Gastrocnemius medialis (tissue), 4 donors: Measurements from ENCODE around the gene ABR. TPM values are rescaled to one million over a fixed set of nuclear protein-coding genes. Genes with fewer than 3 reads are reported as not detected.
"Not testable (repeated sequence)": the region's sequence is repeated elsewhere in the genome, so short reads cannot be mapped to it uniquely, and the experiment has no call there.

Source experiments
- ATAC-seq, 2 donors: fragments of 150-250 bp; one replicate each; pipeline ENCODE4 v1.9.1; 2016
- DNase-seq, 2 donors: peaks; one replicate each; pipeline ENCODE4 v3.0.0-alpha.2; 2019
- H3K27ac ChIP-seq, 4 donors: fragments of 200-600 bp; sonication (generic); 1 replicate in 1 of 4; 2 replicates in 3 of 4; pipeline ENCODE4 v1.5.1; 2016 to 2018; ENCODE audit warnings: mild to moderate bottlenecking in 2 of 4, moderate library complexity in 1 of 4
- H3K27me3 ChIP-seq, 3 donors: fragments of 200-600 bp; sonication (generic) in 2 of 3; 1 replicate in 1 of 3; 2 replicates in 2 of 3; pipeline versions ENCODE4 v1.5.1 to v1.6.0; 2016 to 2019; ENCODE audit warnings: mild to moderate bottlenecking in 1 of 3, moderate library complexity in 1 of 3
- H3K36me3 ChIP-seq, 2 donors: fragments of 200-600 bp; sonication (generic) in 1 of 2; one replicate each; pipeline ENCODE4 v1.5.1; 2017 to 2018
- H3K4me1 ChIP-seq, 2 donors: fragments of 200-600 bp; sonication (generic) in 1 of 2; one replicate each; pipeline ENCODE4 v1.5.1; 2016 to 2017; ENCODE audit warnings: mild to moderate bottlenecking in 2 of 2
- H3K4me3 ChIP-seq, 4 donors: fragments of 200-600 bp; sonication (generic) in 3 of 4; 1 replicate in 1 of 4; 2 replicates in 3 of 4; pipeline ENCODE4 v1.5.1; 2016 to 2019; ENCODE audit warnings: mild to moderate bottlenecking in 2 of 4
- H3K9me3 ChIP-seq, 3 donors: fragments of 200-600 bp; sonication (generic) in 2 of 3; 1 replicate in 1 of 3; 2 replicates in 2 of 3; pipeline ENCODE4 v1.5.1; 2016 to 2019
- POLR2A ChIP-seq, 2 donors: fragments of 450-650 bp; IDR thresholded peaks; one replicate each; pipeline ENCODE4 v1.6.1; 2017; ENCODE audit warnings: antibody characterized with exemption in 2 of 2, mild to moderate bottlenecking in 2 of 2, moderate library complexity in 2 of 2
- in situ Hi-C, 4 donors: fragments of 200-750 bp; cut with MboI; loops; one replicate each; pipeline versions ENCODE4 v1.15.0 to v1.8.0; 2017; ENCODE audit warnings: low sequenced_read_pairs in 4 of 4
- intact Hi-C: fragments of 100-400 bp; cut with DNase I; formaldehyde crosslinking; loops from one replicate; pipeline ENCODE4 v1.15.1; 2023; ENCODE audit warnings: low total_unique reads
- total RNA-seq, 4 donors: library from RNA; depleted of rRNA; stranded (reverse); fragments of >200 nt; gene quantifications; one replicate each; pipeline versions ENCODE4 v1.1.0 to v1.2.3, GENCODE V29; 2016
- TF ChIP-seq, protein P1 (sequence below), 5 experiments: fragments of 450-650 bp in 3 of 5; fragments of 200-600 bp in 2 of 5; sonication (generic) in 2 of 5; IDR thresholded peaks in 4 of 5; conservative IDR thresholded peaks in 1 of 5; 1 replicate in 4 of 5; 2 replicates in 1 of 5; pipeline ENCODE4 v1.5.1; 2016 to 2019; ENCODE audit warnings: antibody characterized with exemption in 5 of 5, mild to moderate bottlenecking in 3 of 5, moderate library complexity in 3 of 5

ABR gene
- total RNA-seq, 4 donors from 2014 or later = 9.7 to 15.4 (median 12.8) TPM

DNA sequence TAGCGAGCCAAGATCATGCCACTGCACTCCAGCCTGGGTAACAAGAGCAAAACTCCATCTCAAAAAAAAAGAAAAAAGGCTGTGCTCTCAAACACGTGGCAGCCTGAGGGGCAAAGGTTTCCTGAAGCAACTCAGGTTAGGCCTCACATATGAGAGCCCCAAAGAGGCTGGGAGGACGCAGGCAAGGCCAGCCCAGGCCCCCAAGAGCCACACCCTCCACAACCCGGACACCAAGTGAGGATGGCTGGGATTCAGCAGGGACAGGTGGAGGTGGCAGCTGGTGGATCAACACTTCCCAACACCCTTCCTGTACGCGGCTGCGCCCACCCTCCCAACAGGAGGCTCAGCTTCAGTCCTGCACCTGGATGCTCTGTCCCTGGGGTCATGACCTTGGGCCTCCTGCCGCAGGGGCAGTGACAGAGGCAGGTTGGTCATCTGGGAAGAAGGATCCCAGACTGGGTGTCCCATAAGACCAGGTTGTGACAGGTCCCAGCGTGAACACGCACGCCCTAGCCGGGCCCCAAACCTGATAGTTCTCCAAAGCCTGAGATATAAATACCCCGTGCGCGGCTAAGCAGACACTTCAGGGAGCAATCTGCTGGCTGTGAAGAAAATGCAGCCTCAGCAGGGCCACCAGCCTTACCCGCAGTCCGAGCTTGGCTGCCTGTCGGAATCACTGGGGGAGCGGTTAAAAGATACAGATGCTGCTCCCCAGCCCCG, 104.7 kb downstream of the ABR start:
- no peak for DNase-seq
- Histone ChIP-seq H3K36me3 (peaks cover 0 to 18% of the 10 kb centered on the region in 2 donors), H3K27me3 (no peaks in the 10 kb centered on the region), H3K4me1 (peaks cover 0 to 5% of the 10 kb centered on the region in 2 donors), H3K27ac (peak overlapping the region in 1 of 4 donors; percentile 22), H3K9me3 (no peaks in the 10 kb centered on the region), H3K4me3 (no peak overlapping the region)
- no peak for TF ChIP-seq POLR2A (IDR thresholded peaks at IDR 0.05)
- TF ChIP-seq, protein P1, sequence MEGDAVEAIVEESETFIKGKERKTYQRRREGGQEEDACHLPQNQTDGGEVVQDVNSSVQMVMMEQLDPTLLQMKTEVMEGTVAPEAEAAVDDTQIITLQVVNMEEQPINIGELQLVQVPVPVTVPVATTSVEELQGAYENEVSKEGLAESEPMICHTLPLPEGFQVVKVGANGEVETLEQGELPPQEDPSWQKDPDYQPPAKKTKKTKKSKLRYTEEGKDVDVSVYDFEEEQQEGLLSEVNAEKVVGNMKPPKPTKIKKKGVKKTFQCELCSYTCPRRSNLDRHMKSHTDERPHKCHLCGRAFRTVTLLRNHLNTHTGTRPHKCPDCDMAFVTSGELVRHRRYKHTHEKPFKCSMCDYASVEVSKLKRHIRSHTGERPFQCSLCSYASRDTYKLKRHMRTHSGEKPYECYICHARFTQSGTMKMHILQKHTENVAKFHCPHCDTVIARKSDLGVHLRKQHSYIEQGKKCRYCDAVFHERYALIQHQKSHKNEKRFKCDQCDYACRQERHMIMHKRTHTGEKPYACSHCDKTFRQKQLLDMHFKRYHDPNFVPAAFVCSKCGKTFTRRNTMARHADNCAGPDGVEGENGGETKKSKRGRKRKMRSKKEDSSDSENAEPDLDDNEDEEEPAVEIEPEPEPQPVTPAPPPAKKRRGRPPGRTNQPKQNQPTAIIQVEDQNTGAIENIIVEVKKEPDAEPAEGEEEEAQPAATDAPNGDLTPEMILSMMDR (IDR thresholded peaks at IDR 0.05 in 4 of 5, conservative IDR thresholded peaks at IDR 0.05 in 1 of 5) = no peak
- in situ Hi-C loops = no loop called here
- intact Hi-C loops = no loop called here
- ATAC-seq = peak; percentile 47 to 79

DNA sequence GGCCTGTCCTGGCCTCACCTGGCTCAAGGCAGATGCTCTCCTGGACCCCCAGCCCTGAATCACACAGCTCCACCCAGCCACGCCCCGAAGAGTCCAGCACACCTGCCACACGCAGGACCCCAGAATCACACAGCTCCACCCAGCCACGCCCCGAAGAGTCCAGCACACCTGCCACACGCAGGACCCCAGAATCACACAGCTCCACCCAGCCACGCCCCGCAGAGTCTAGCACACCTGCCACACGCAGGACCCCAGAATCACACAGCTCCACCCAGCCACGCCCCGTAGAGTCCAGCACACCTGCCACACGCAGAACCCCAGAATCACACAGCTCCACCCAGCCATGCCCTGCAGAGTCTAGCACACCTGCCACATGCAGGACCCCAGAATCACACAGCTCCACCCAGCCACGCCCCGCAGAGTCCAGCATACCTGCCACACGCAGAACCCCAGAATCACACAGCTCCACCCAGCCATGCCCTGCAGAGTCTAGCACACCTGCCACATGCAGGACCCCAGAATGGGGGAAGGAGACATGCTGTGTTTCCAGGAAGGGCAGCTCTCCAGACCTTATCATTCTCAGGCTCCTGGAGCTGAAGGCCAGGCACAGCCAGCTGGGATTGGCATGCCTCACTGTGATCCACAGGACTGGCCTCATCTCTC, 105.7 kb downstream of the ABR start:
- H3K4me1 ChIP-seq, H3K9me3 ChIP-seq, H3K4me3 ChIP-seq, ATAC-seq, intact Hi-C loops, DNase-seq, H3K27ac ChIP-seq, in situ Hi-C loops, H3K27me3 ChIP-seq: not testable (repeated sequence)
- H3K36me3 ChIP-seq = peaks cover 0 to 16% of the 10 kb centered on the region in 2 donors

DNA sequence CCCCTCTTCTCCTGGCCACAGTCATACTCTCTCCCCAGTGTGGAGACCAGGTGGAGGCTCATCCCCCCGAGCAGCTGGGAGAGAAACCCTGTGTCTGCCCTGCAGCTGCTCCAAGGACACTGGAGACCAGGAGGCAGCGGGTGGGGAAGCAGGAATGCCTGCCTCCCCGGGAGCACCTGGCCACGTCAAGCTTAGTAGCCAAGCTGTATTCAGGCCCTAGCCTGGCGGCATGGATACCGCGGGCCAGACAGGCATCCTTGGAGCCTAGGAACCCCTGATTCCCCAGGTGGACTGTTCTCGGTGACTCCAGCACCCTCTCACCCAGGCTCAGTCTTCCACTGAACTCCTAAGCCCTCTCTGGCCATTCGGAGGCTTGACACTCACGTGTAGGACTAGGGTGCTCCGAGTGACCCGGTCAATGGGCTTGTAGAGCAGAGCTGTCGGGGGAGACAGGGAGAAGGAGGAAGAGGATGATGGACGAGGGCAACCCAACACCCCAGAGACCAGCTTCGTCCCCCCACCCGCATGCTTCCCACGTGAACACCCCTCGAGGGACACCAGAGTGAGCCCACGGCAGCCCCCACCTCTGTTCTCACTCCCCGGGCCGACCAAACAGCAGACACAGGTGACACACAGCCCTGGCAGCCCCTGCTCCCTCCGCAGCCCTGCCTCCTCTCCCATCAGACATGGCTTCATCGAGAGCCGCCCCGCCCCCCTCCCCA, 106.4 kb downstream of the ABR start:
- intact Hi-C loops (no loop called here), in situ Hi-C loops (no loop called here)
- Histone ChIP-seq H3K36me3 (peaks cover 0 to 10% of the 10 kb centered on the region in 2 donors), H3K27me3 (no peaks in the 10 kb centered on the region), H3K9me3 (no peaks in the 10 kb centered on the region), H3K4me3 (no peak overlapping the region), H3K4me1 (peaks cover 0 to 5% of the 10 kb centered on the region in 2 donors), H3K27ac (no peak overlapping the region)
- DNase-seq (no peak), ATAC-seq (no peak)
- no peak for TF ChIP-seq POLR2A (IDR thresholded peaks at IDR 0.05)
- TF ChIP-seq, protein P1 (IDR thresholded peaks at IDR 0.05 in 4 of 5, conservative IDR thresholded peaks at IDR 0.05 in 1 of 5) = no peak

DNA sequence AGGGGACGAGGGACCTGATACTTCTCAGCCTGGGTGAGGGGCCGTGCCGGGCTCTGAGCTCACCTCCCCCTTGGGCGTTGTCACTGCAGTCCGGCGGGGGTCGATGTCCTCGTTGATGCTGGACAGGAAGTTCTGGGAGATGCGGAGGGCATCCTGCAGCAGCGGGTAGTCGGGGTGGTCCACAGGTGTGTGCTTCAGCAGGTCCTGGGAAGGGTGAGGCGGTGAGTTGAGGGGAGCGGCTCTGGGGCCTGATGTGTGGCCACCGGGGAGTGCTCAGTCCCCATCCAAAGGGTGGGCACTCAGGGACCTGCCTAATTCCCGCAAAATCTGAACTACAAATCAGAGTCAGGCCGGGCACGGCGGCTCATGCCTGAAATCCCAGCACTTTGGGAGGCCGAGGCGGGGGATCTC, 107.2 kb downstream of the ABR start:
- Histone ChIP-seq H3K36me3 (peaks cover 0 to 10% of the 10 kb centered on the region in 2 donors), H3K27me3 (no peaks in the 10 kb centered on the region), H3K9me3 (no peaks in the 10 kb centered on the region), H3K4me3 (no peak overlapping the region), H3K4me1 (peaks cover 0 to 5% of the 10 kb centered on the region in 2 donors), H3K27ac (no peak overlapping the region)
- TF ChIP-seq, protein P1 (IDR thresholded peaks at IDR 0.05 in 4 of 5, conservative IDR thresholded peaks at IDR 0.05 in 1 of 5) = no peak
- TF ChIP-seq POLR2A (IDR thresholded peaks at IDR 0.05) = no peak
- ATAC-seq = no peak
- no peak for DNase-seq
- in situ Hi-C loops = no loop called here
- intact Hi-C loops = no loop called here
